ENCODE results near the gene MAML3. TPM values are rescaled to one million over a fixed set of nuclear protein-coding genes. Genes with fewer than 3 reads are reported as not detected.

MAML3 gene
- total and polyA plus RNA-seq, 4 experiments from 2014 or later: 0.15 to 3.7 (median 1.7) TPM

- H3K27ac Mint-ChIP-seq: no peak overlapping the region
- no peaks in the 10 kb centered on the region for H3K27me3 ChIP-seq (ENCODE audit: insufficient read depth, low read length)
- intact Hi-C loops (cut with micrococcal nuclease): no loop called here
- CTCF ChIA-PET (ENCODE audit: partially characterized antibody): no interaction called here
- H3K4me3 Mint-ChIP-seq: no peak overlapping the region
- H3K4me3 ChIP-seq (ENCODE audit: low read length in 2 of 2): no peak overlapping the region
- no peak for DNase-seq
- POLR2A ChIA-PET (ENCODE audit: partially characterized antibody): no interaction called here
- no peaks in the 10 kb centered on the region for H3K9me3 ChIP-seq (ENCODE audit: control insufficient read depth in 1 of 2, low read length in 2 of 2)
- H3K9me3 Mint-ChIP-seq: no peaks in the 10 kb centered on the region
- no peaks in the 10 kb centered on the region for H3K27me3 Mint-ChIP-seq
- H3K36me3 ChIP-seq (ENCODE audit: insufficient read depth, low read length): no peaks in the 10 kb centered on the region
- no peaks in the 10 kb centered on the region for H3K4me1 Mint-ChIP-seq
- H3K4me1 ChIP-seq (ENCODE audit: insufficient read depth, low read length): no peaks in the 10 kb centered on the region
- H3K36me3 Mint-ChIP-seq: no peaks in the 10 kb centered on the region
- no peak overlapping the region for H3K27ac ChIP-seq (ENCODE audit: low read depth, low read length)
These were observed 235.4 kb downstream of the MAML3 start for GRCh38 chr4:139918591-139918990.

DNA sequence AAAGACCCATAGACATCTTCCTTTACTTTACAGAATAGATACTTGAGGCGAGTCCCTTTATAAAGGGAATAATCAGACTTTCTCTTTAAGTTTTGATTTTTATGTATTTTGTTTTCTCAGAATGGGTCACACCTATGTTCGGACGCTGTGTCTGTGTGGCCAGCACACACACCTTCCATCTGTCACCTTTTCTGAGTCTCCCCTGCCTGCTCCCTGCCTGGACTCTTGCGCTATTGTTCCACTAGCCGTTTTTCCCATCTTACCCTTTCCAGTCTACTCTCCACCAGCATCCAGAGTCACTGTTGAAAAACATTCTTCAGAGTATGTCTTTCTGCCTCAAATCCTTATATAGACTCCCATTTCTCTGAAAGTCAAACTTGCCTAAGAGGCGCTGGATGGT, 236.1 kb downstream of the MAML3 start:
- Mint-ChIP-seq H3K9me3 (no peaks in the 10 kb centered on the region), H3K27ac (no peak overlapping the region), H3K4me3 (no peak overlapping the region), H3K36me3 (no peaks in the 10 kb centered on the region), H3K27me3 (no peaks in the 10 kb centered on the region), H3K4me1 (no peaks in the 10 kb centered on the region)
- POLR2A ChIA-PET (ENCODE audit: partially characterized antibody): no interaction called here
- no peak for DNase-seq
- no peaks in the 10 kb centered on the region for H3K36me3 ChIP-seq (ENCODE audit: insufficient read depth, low read length)
- H3K4me1 ChIP-seq (ENCODE audit: insufficient read depth, low read length): no peaks in the 10 kb centered on the region
- intact Hi-C loops (cut with micrococcal nuclease): no loop called here
- CTCF ChIA-PET (ENCODE audit: partially characterized antibody): no interaction called here
- H3K9me3 ChIP-seq (ENCODE audit: control insufficient read depth in 1 of 2, low read length in 2 of 2): no peaks in the 10 kb centered on the region
- H3K27ac ChIP-seq (ENCODE audit: low read depth, low read length): no peak overlapping the region
- no peak overlapping the region for H3K4me3 ChIP-seq (ENCODE audit: low read length in 2 of 2)
- H3K27me3 ChIP-seq (ENCODE audit: insufficient read depth, low read length): no peaks in the 10 kb centered on the region

- intact Hi-C loops (cut with micrococcal nuclease): no loop called here
- POLR2A ChIA-PET (ENCODE audit: partially characterized antibody): no interaction called here
- no peak overlapping the region for H3K4me3 Mint-ChIP-seq
- H3K4me1 Mint-ChIP-seq: no peaks in the 10 kb centered on the region
- H3K27ac ChIP-seq (ENCODE audit: low read depth, low read length): no peak overlapping the region
- DNase-seq: no peak
- no peaks in the 10 kb centered on the region for H3K4me1 ChIP-seq (ENCODE audit: insufficient read depth, low read length)
- H3K4me3 ChIP-seq (ENCODE audit: low read length in 2 of 2): no peak overlapping the region
- no peaks in the 10 kb centered on the region for H3K36me3 ChIP-seq (ENCODE audit: insufficient read depth, low read length)
- no peaks in the 10 kb centered on the region for H3K9me3 Mint-ChIP-seq
- H3K9me3 ChIP-seq (ENCODE audit: control insufficient read depth in 1 of 2, low read length in 2 of 2): no peaks in the 10 kb centered on the region
- H3K27me3 Mint-ChIP-seq: peaks cover 3% of the 10 kb centered on the region in 2 donors
- CTCF ChIA-PET (ENCODE audit: partially characterized antibody): no interaction called here
- H3K36me3 Mint-ChIP-seq: no peaks in the 10 kb centered on the region
- H3K27ac Mint-ChIP-seq: no peak overlapping the region
- no peaks in the 10 kb centered on the region for H3K27me3 ChIP-seq (ENCODE audit: insufficient read depth, low read length)
These were observed 237.9 kb downstream of the MAML3 start for GRCh38 chr4:139916041-139916440.

- Histone ChIP-seq H3K27me3 (ENCODE audit: insufficient read depth, low read length) (no peaks in the 10 kb centered on the region), H3K27ac (ENCODE audit: low read depth, low read length) (no peak overlapping the region), H3K4me1 (ENCODE audit: insufficient read depth, low read length) (no peaks in the 10 kb centered on the region), H3K36me3 (ENCODE audit: insufficient read depth, low read length) (no peaks in the 10 kb centered on the region), H3K9me3 (ENCODE audit: control insufficient read depth in 1 of 2, low read length in 2 of 2) (no peaks in the 10 kb centered on the region), H3K4me3 (ENCODE audit: low read length in 2 of 2) (no peak overlapping the region)
- DNase-seq: no peak
- intact Hi-C loops (cut with micrococcal nuclease): no loop called here
- H3K36me3 Mint-ChIP-seq: no peaks in the 10 kb centered on the region
- H3K9me3 Mint-ChIP-seq: no peaks in the 10 kb centered on the region
- no peaks in the 10 kb centered on the region for H3K4me1 Mint-ChIP-seq
- H3K27ac Mint-ChIP-seq: no peak overlapping the region
- POLR2A ChIA-PET (ENCODE audit: partially characterized antibody): no interaction called here
- peaks cover 3% of the 10 kb centered on the region in 2 donors for H3K27me3 Mint-ChIP-seq
- H3K4me3 Mint-ChIP-seq: no peak overlapping the region
- CTCF ChIA-PET (ENCODE audit: partially characterized antibody): no interaction called here
These were observed 238.9 kb downstream of the MAML3 start for GRCh38 chr4:139915037-139915436.

DNA sequence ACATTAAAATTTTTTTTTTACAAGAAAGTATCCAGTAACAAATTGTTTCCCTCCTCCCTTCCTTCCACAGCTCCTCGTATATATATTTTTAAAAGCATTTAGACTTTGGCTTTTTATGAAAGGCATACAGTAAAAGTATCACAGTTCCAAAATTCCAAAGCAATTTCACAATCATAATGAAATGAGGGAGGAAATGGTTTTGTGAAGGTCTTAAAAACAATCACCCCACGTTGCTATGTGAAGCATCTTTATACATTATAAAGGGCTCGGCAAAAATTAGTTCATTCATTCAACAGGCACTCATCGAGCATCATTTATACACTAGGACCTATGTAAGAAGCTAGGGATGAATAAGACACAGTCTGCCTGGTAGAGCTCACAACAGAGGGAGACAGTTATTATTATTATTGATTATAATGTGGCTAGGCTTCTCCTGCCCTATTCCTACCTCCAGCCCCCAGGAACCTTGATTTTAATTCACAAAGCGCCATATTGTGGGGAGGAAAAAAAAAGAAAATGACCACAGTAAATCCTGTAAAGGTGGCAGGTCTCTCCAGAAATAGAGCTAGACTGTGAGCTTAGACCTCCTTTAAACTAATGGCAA, 239.9 kb downstream of the MAML3 start:
- Mint-ChIP-seq H3K9me3 (no peaks in the 10 kb centered on the region), H3K27me3 (peaks cover 3% of the 10 kb centered on the region in 2 donors), H3K4me1 (no peaks in the 10 kb centered on the region), H3K36me3 (no peaks in the 10 kb centered on the region), H3K27ac (no peak overlapping the region), H3K4me3 (no peak overlapping the region)
- H3K27ac ChIP-seq (ENCODE audit: low read depth, low read length): no peak overlapping the region
- no peaks in the 10 kb centered on the region for H3K36me3 ChIP-seq (ENCODE audit: insufficient read depth, low read length)
- no peak for DNase-seq
- H3K4me3 ChIP-seq (ENCODE audit: low read length in 2 of 2): no peak overlapping the region
- H3K27me3 ChIP-seq (ENCODE audit: insufficient read depth, low read length): no peaks in the 10 kb centered on the region
- CTCF ChIA-PET (ENCODE audit: partially characterized antibody): no interaction called here
- intact Hi-C loops (cut with micrococcal nuclease): no loop called here
- POLR2A ChIA-PET (ENCODE audit: partially characterized antibody): no interaction called here
- H3K9me3 ChIP-seq (ENCODE audit: control insufficient read depth in 1 of 2, low read length in 2 of 2): no peaks in the 10 kb centered on the region
- H3K4me1 ChIP-seq (ENCODE audit: insufficient read depth, low read length): no peaks in the 10 kb centered on the region

GRCh38 chr4:139913398-139913990, 240.5 kb downstream of the MAML3 start:
- Mint-ChIP-seq H3K9me3 (no peaks in the 10 kb centered on the region), H3K4me1 (no peaks in the 10 kb centered on the region), H3K27me3 (peaks cover 3% of the 10 kb centered on the region in 2 donors), H3K4me3 (no peak overlapping the region), H3K36me3 (no peaks in the 10 kb centered on the region), H3K27ac (no peak overlapping the region)
- Histone ChIP-seq H3K27me3 (ENCODE audit: insufficient read depth, low read length) (no peaks in the 10 kb centered on the region), H3K4me1 (ENCODE audit: insufficient read depth, low read length) (no peaks in the 10 kb centered on the region), H3K4me3 (ENCODE audit: low read length in 2 of 2) (no peak overlapping the region), H3K9me3 (ENCODE audit: control insufficient read depth in 1 of 2, low read length in 2 of 2) (no peaks in the 10 kb centered on the region), H3K36me3 (ENCODE audit: insufficient read depth, low read length) (no peaks in the 10 kb centered on the region), H3K27ac (ENCODE audit: low read depth, low read length) (no peak overlapping the region)
- DNase-seq: no peak
- CTCF ChIA-PET (ENCODE audit: partially characterized antibody): no interaction called here
- intact Hi-C loops (cut with micrococcal nuclease): no loop called here
- POLR2A ChIA-PET (ENCODE audit: partially characterized antibody): no interaction called here

DNA sequence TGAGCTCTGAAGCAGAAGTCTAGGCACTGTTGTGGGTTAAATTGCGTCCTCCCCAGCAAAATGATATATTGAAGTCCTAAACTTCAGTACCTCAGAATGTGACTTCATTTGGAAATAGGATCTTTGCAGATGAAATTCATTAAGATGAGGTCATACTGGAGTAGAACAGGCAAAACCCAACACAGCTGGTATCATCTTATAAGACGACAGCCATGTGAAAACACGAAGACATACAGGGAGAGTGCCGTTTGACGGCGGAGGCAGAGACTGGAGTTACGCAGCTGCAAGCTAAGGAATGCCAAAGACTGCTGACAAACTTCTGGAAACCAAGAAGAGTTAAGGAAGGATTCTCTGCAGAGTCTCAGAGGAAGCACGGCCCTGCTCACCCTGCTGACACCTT, 241.5 kb downstream of the MAML3 start:
- H3K27me3 ChIP-seq (ENCODE audit: insufficient read depth, low read length): no peaks in the 10 kb centered on the region
- Mint-ChIP-seq H3K4me1 (no peaks in the 10 kb centered on the region), H3K27ac (no peak overlapping the region), H3K9me3 (no peaks in the 10 kb centered on the region), H3K27me3 (peaks cover 3% of the 10 kb centered on the region in 2 donors), H3K36me3 (no peaks in the 10 kb centered on the region), H3K4me3 (no peak overlapping the region)
- H3K4me3 ChIP-seq (ENCODE audit: low read length in 2 of 2): no peak overlapping the region
- POLR2A ChIA-PET (ENCODE audit: partially characterized antibody): no interaction called here
- CTCF ChIA-PET (ENCODE audit: partially characterized antibody): no interaction called here
- no peaks in the 10 kb centered on the region for H3K4me1 ChIP-seq (ENCODE audit: insufficient read depth, low read length)
- no peak overlapping the region for H3K27ac ChIP-seq (ENCODE audit: low read depth, low read length)
- intact Hi-C loops (cut with micrococcal nuclease): no loop called here
- no peaks in the 10 kb centered on the region for H3K9me3 ChIP-seq (ENCODE audit: control insufficient read depth in 1 of 2, low read length in 2 of 2)
- DNase-seq: no peak
- no peaks in the 10 kb centered on the region for H3K36me3 ChIP-seq (ENCODE audit: insufficient read depth, low read length)

DNA sequence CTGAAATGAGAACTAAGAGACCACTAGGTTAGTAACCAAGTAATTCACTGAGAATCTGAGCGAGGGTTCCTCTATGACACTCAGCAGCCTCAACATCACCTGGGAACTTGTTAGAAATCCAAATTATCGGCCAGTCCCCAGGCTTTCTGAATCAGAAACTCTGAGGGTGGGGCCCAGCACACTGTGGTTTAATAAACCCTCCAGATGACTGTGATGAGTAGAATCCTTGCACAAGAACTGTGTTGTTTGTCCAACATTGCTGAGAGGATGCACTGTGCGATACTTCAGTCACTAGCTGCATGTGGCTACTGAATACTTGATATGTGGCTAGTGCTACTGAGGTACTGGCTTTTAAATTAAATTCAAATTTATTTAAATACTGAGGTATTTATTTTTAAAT, 243.9 kb downstream of the MAML3 start:
- DNase-seq: no peak
- CTCF ChIA-PET (ENCODE audit: partially characterized antibody): no interaction called here

More for the DNA sequence above, 243.9 kb downstream of the MAML3 start:
- H3K27me3 ChIP-seq (ENCODE audit: insufficient read depth, low read length): no peaks in the 10 kb centered on the region
- no peak overlapping the region for H3K27ac ChIP-seq (ENCODE audit: low read depth, low read length)
- intact Hi-C loops (cut with micrococcal nuclease): no loop called here
- no peaks in the 10 kb centered on the region for H3K9me3 ChIP-seq (ENCODE audit: control insufficient read depth in 1 of 2, low read length in 2 of 2)
- Mint-ChIP-seq H3K36me3 (peaks cover 0 to 1% of the 10 kb centered on the region in 2 donors), H3K27ac (no peak overlapping the region), H3K27me3 (peaks cover 3% of the 10 kb centered on the region in 2 donors), H3K9me3 (peaks cover 0 to 5% (median 2%) of the 10 kb centered on the region in 8 donors), H3K4me1 (no peaks in the 10 kb centered on the region), H3K4me3 (no peak overlapping the region)
- no peaks in the 10 kb centered on the region for H3K4me1 ChIP-seq (ENCODE audit: insufficient read depth, low read length)
- H3K36me3 ChIP-seq (ENCODE audit: insufficient read depth, low read length): no peaks in the 10 kb centered on the region
- POLR2A ChIA-PET (ENCODE audit: partially characterized antibody): no interaction called here
- no peak overlapping the region for H3K4me3 ChIP-seq (ENCODE audit: low read length in 2 of 2)
